ENCODE results near the gene EHBP1.

EHBP1 gene

DNA sequence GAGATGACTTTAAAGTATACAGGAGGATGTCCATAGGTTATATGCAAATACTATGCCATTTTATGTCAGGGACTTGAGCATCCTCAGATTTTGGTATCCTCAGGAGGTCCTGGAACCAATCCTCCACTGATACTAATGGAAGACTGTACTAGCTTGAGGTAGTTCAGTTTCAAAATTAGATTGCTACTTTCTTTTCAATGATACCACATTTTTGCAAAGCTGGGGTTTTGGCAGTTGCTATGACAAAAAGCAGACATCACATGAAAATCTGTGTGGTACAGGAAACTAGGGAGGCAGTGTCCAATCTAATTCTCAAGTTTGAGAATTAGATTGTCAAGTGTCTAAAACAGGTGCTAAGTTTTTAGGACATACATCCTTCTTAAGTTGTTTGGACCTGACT is 14.2 kb downstream of the EHBP1 start:
- TF ChIP-seq MAX (IDR thresholded peaks at IDR 0.05; ENCODE audit: low read depth, low read length) (no peak), CTCF (IDR thresholded peaks at IDR 0.05; ENCODE audit: low read depth, low read length) (no peak), POLR2A (IDR thresholded peaks at IDR 0.05; ENCODE audit: extremely low read depth, insufficient read length) (no peak)
- H3K4me3 ChIP-seq (ENCODE audit: low read depth, low read length), result no peak overlapping the region
- DNase-seq (ENCODE audit: low read depth), result no peak

DNA sequence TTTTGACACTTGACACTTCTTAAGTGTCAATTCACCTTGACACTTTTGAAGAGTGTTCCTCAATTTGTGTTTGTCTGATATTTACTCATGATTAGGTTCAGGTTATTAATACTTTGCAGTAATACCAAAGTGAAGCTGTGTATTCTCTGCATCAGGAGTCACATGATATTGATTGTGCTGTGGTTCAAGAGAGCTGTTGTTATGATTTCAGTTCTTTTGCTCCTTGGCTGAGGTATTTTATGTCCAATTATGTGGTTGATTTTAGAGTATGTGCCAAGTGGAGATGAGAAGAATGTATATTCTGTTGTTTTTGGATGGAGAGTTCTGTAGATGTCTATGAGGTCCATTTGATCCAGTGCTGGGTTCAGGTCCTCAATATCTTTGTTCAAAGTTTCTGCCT is 17.2 kb downstream of the EHBP1 start:
- H3K4me3 ChIP-seq (ENCODE audit: low read depth, low read length), result no peak overlapping the region
- TF ChIP-seq POLR2A (IDR thresholded peaks at IDR 0.05; ENCODE audit: extremely low read depth, insufficient read length), result no peak
- TF ChIP-seq MYC (IDR thresholded peaks at IDR 0.05; ENCODE audit: low read depth, low read length), result no peak
- TF ChIP-seq CTCF (IDR thresholded peaks at IDR 0.05; ENCODE audit: low read depth, low read length), result no peak
- TF ChIP-seq MAX (IDR thresholded peaks at IDR 0.05; ENCODE audit: low read depth, low read length), result no peak
- DNase-seq (ENCODE audit: low read depth), result no peak

GRCh38 chr2:62723253-62723652 is 17.7 kb downstream of the EHBP1 start:
- TF ChIP-seq CTCF (IDR thresholded peaks at IDR 0.05; ENCODE audit: low read depth, low read length) (no peak), MAX (IDR thresholded peaks at IDR 0.05; ENCODE audit: low read depth, low read length) (no peak), POLR2A (IDR thresholded peaks at IDR 0.05; ENCODE audit: extremely low read depth, insufficient read length) (no peak), MYC (IDR thresholded peaks at IDR 0.05; ENCODE audit: low read depth, low read length) (no peak)
- DNase-seq (ENCODE audit: low read depth), result no peak
- H3K4me3 ChIP-seq (ENCODE audit: low read depth, low read length), result no peak overlapping the region

DNA sequence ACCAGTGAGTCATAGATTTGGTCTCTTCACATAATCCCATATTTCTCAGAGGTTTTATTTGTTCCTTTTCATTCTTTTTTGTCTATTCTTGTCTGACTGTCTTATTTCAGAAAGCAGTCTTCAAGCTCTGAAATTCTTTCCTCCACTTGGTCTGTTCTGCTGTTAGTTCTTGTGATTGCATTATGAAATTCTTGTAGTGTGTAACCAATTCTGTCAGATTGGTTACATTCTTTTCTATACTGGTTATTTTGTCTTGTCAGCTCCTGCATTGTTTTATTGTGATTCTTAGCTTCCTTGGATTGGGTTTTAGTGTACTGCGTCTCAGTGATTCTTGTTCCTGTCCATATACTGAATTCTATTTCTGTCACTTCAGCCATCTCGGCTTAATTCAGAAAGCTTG is 18.6 kb downstream of the EHBP1 start:
- no peak for DNase-seq (ENCODE audit: low read depth)
- H3K4me3 ChIP-seq (ENCODE audit: low read depth, low read length), result no peak overlapping the region
- TF ChIP-seq CTCF (IDR thresholded peaks at IDR 0.05; ENCODE audit: low read depth, low read length), result no peak
- no peak for TF ChIP-seq MAX (IDR thresholded peaks at IDR 0.05; ENCODE audit: low read depth, low read length)
- no peak for TF ChIP-seq POLR2A (IDR thresholded peaks at IDR 0.05; ENCODE audit: extremely low read depth, insufficient read length)
- TF ChIP-seq MYC (IDR thresholded peaks at IDR 0.05; ENCODE audit: low read depth, low read length), result no peak

GRCh38 chr2:62724886-62725711 is 19.6 kb downstream of the EHBP1 start:
- TF ChIP-seq CTCF (IDR thresholded peaks at IDR 0.05; ENCODE audit: low read depth, low read length) (peak; percentile 27), POLR2A (IDR thresholded peaks at IDR 0.05; ENCODE audit: extremely low read depth, insufficient read length) (no peak)
- DNase-seq (ENCODE audit: low read depth), result peak; percentile 44
- H3K4me3 ChIP-seq (ENCODE audit: low read depth, low read length), result no peak overlapping the region

DNA sequence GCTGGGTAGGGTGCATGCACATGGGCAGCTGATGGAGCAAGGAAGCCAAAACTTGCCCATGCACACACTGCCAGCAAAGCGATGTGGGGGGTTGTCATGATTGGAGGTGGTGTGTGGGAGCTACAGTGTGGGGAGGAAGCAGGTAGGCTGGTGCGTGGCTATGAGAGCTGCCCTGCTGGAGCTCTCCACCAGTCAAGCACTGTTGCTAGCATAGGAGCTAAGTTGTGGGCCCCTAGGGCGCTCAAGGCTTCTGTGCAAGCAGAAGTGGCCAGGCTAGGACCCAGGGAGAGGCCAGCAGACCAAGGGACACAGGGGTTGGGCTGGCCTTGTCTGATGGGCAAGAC is 20.2 kb downstream of the EHBP1 start:
- TF ChIP-seq POLR2A (IDR thresholded peaks at IDR 0.05; ENCODE audit: extremely low read depth, insufficient read length) (no peak), CTCF (IDR thresholded peaks at IDR 0.05; ENCODE audit: low read depth, low read length) (no peak), MAX (IDR thresholded peaks at IDR 0.05; ENCODE audit: low read depth, low read length) (no peak), MYC (IDR thresholded peaks at IDR 0.05; ENCODE audit: low read depth, low read length) (no peak)
- H3K4me3 ChIP-seq (ENCODE audit: low read depth, low read length), result no peak overlapping the region
- no peak for DNase-seq (ENCODE audit: low read depth)
